ENCODE data around the gene SLC6A18. TPM values are rescaled to one million over a fixed set of nuclear protein-coding genes. Genes with fewer than 3 reads are reported as not detected.

SLC6A18 gene
- total RNA-seq, 1 experiment from 2014 or later, result not detected

- DNase-seq, result no peak
- TF ChIP-seq CTCF (IDR thresholded peaks at IDR 0.05; ENCODE audit: unreplicated experiment), result no peak
- Mint-ChIP-seq H3K27me3 (ENCODE audit: unreplicated experiment) (peaks cover 33% of the 10 kb centered on the region), H3K4me3 (ENCODE audit: low read depth, unreplicated experiment) (no peak overlapping the region), H3K9me3 (ENCODE audit: low read depth, unreplicated experiment) (no peaks in the 10 kb centered on the region), H3K36me3 (ENCODE audit: insufficient read depth, unreplicated experiment) (no peaks in the 10 kb centered on the region), H3K4me1 (ENCODE audit: low read depth, unreplicated experiment) (peaks cover 11% of the 10 kb centered on the region), H3K27ac (ENCODE audit: unreplicated experiment) (no peak overlapping the region)
- intact Hi-C loops (cut with micrococcal nuclease; ENCODE audit: unreplicated experiment), result no loop called here
- CTCF ChIA-PET, result interaction anchor here (0.8 kb wide), 1 partner anchor 21 kb away, joined by 8 read pairs; no protein-coding TSS in a partner anchor
- no TSS peak for BruUV-seq (replicated peaks)
These were observed 41.6 kb upstream of the SLC6A18 start for GRCh38 chr5:1183424-1184162.

GRCh38 chr5:1184163-1184470 lies 41.1 kb upstream of the SLC6A18 start:
- DNase-seq, result no peak
- H3K27ac Mint-ChIP-seq (ENCODE audit: unreplicated experiment), result no peak overlapping the region
- intact Hi-C loops (cut with micrococcal nuclease; ENCODE audit: unreplicated experiment), result no loop called here
- CTCF ChIA-PET, result no interaction called here
- no TSS peak for BruUV-seq (replicated peaks)
- peaks cover 11% of the 10 kb centered on the region for H3K4me1 Mint-ChIP-seq (ENCODE audit: low read depth, unreplicated experiment)
- no peak overlapping the region for H3K4me3 Mint-ChIP-seq (ENCODE audit: low read depth, unreplicated experiment)
- H3K27me3 Mint-ChIP-seq (ENCODE audit: unreplicated experiment), result peaks cover 38% of the 10 kb centered on the region
- H3K9me3 Mint-ChIP-seq (ENCODE audit: low read depth, unreplicated experiment), result no peaks in the 10 kb centered on the region
- no peak for TF ChIP-seq CTCF (IDR thresholded peaks at IDR 0.05; ENCODE audit: unreplicated experiment)
- H3K36me3 Mint-ChIP-seq (ENCODE audit: insufficient read depth, unreplicated experiment), result no peaks in the 10 kb centered on the region

- Mint-ChIP-seq H3K4me3 (ENCODE audit: low read depth, unreplicated experiment) (no peak overlapping the region), H3K27me3 (ENCODE audit: unreplicated experiment) (peaks cover 42% of the 10 kb centered on the region), H3K4me1 (ENCODE audit: low read depth, unreplicated experiment) (peaks cover 11% of the 10 kb centered on the region), H3K27ac (ENCODE audit: unreplicated experiment) (no peak overlapping the region), H3K36me3 (ENCODE audit: insufficient read depth, unreplicated experiment) (no peaks in the 10 kb centered on the region), H3K9me3 (ENCODE audit: low read depth, unreplicated experiment) (no peaks in the 10 kb centered on the region)
- no peak for TF ChIP-seq CTCF (IDR thresholded peaks at IDR 0.05; ENCODE audit: unreplicated experiment)
- BruUV-seq (replicated peaks), result no TSS peak
- CTCF ChIA-PET, result no interaction called here
- no peak for DNase-seq
- intact Hi-C loops (cut with micrococcal nuclease; ENCODE audit: unreplicated experiment), result no loop called here
These were observed 40.7 kb upstream of the SLC6A18 start for GRCh38 chr5:1184481-1184880.

- no peak for DNase-seq
- Mint-ChIP-seq H3K36me3 (ENCODE audit: insufficient read depth, unreplicated experiment) (no peaks in the 10 kb centered on the region), H3K4me1 (ENCODE audit: low read depth, unreplicated experiment) (peaks cover 11% of the 10 kb centered on the region), H3K27me3 (ENCODE audit: unreplicated experiment) (peaks cover 48% of the 10 kb centered on the region), H3K27ac (ENCODE audit: unreplicated experiment) (no peak overlapping the region), H3K9me3 (ENCODE audit: low read depth, unreplicated experiment) (no peaks in the 10 kb centered on the region), H3K4me3 (ENCODE audit: low read depth, unreplicated experiment) (no peak overlapping the region)
- BruUV-seq (replicated peaks), result no TSS peak
- intact Hi-C loops (cut with micrococcal nuclease; ENCODE audit: unreplicated experiment), result no loop called here
- TF ChIP-seq CTCF (IDR thresholded peaks at IDR 0.05; ENCODE audit: unreplicated experiment), result no peak
- CTCF ChIA-PET, result interaction anchor here (1.0 kb wide), 2 partner anchors 11 to 20 kb away, joined by 3 to 4 read pairs; no protein-coding TSS in a partner anchor
These were observed 40.0 kb upstream of the SLC6A18 start for GRCh38 chr5:1185038-1185627.
